ENCODE measurements around the gene HACD2. TPM values are rescaled to one million over a fixed set of nuclear protein-coding genes. Genes with fewer than 3 reads are reported as not detected.

Gene HACD2
- total RNA-seq, 2 donors from 2014 or later = 22.7 to 28.6 TPM

DNA sequence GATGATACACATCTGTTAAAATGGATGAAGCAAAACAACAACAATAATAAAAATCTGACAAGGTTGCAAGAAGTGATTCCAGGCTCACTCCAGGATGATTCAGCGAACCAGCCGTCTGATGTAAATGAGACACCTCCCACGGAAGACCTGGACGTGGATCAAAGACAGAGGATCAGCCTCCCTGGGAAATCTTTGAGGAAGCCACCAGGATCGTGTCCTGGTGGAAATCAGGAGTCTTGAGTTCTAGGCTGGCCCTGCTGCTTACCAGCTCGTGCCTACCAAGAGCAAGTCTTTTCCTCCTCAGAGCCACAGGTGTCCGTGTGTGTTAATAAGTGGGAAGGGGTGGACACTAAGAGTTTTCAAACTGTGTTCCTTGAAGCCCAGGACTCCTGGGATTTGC, 120.6 kb downstream of the HACD2 start:
- Histone ChIP-seq H3K27me3 (no peaks in the 10 kb centered on the region), H3K27ac (no peak overlapping the region), H3K4me3 (no peak overlapping the region), H3K4me1 (no peaks in the 10 kb centered on the region), H3K36me3 (no peaks in the 10 kb centered on the region), H3K9me3 (no peaks in the 10 kb centered on the region)
- TF ChIP-seq, protein P1, sequence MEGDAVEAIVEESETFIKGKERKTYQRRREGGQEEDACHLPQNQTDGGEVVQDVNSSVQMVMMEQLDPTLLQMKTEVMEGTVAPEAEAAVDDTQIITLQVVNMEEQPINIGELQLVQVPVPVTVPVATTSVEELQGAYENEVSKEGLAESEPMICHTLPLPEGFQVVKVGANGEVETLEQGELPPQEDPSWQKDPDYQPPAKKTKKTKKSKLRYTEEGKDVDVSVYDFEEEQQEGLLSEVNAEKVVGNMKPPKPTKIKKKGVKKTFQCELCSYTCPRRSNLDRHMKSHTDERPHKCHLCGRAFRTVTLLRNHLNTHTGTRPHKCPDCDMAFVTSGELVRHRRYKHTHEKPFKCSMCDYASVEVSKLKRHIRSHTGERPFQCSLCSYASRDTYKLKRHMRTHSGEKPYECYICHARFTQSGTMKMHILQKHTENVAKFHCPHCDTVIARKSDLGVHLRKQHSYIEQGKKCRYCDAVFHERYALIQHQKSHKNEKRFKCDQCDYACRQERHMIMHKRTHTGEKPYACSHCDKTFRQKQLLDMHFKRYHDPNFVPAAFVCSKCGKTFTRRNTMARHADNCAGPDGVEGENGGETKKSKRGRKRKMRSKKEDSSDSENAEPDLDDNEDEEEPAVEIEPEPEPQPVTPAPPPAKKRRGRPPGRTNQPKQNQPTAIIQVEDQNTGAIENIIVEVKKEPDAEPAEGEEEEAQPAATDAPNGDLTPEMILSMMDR (IDR thresholded peaks at IDR 0.05) = no peak
- DNase-seq (ENCODE audit: low spot score) = no peak

DNA sequence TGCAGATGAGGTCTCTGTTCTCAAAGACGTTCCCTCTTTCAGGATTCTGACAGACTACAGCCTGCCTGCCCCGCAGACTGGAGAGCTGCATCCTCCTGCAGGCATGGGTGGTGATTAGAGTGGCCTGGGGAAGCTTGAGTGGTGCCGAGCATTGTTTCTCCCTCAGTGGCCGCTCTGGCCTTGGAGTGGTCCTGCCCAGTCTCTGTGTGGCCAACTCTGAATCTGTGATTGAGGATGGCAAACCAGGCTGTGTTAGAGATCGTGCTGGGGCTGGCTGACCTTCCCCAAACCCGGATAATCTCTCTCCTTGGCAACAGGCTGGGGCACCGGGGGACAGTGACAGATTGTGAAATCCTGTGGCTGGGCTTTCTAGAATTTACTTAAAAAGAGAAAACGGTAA, 125.0 kb downstream of the HACD2 start:
- TF ChIP-seq, protein P1 (IDR thresholded peaks at IDR 0.05) = no peak
- no peak overlapping the region for H3K27ac ChIP-seq
- no peaks in the 10 kb centered on the region for H3K4me1 ChIP-seq
- H3K27me3 ChIP-seq = no peaks in the 10 kb centered on the region
- no peaks in the 10 kb centered on the region for H3K36me3 ChIP-seq
- no peak overlapping the region for H3K4me3 ChIP-seq
- no peak for DNase-seq (ENCODE audit: low spot score)
- H3K9me3 ChIP-seq = no peaks in the 10 kb centered on the region

DNA sequence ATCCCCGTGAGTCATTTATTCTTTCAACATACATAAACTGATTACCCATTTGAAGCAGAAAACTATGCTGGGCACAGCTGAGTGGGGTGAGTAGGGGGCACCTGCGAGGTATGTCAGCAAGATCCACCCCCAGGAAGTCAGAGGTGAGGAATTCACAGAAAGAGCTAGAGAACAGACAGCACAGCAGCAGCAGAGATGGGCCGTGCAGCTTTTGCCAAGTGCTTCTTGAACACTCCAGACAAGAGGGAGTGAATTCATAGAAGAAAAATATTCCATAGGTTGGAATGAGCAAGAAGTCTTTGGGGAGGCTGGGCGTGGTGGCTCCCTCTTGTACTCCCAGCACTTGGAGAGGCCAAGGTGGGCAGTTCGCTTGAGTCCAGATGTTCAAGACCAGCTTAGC, 126.6 kb downstream of the HACD2 start:
- Histone ChIP-seq H3K36me3 (no peaks in the 10 kb centered on the region), H3K4me3 (no peak overlapping the region), H3K4me1 (no peaks in the 10 kb centered on the region), H3K27ac (no peak overlapping the region), H3K27me3 (no peaks in the 10 kb centered on the region), H3K9me3 (no peaks in the 10 kb centered on the region)
- TF ChIP-seq, protein P1 (IDR thresholded peaks at IDR 0.05) = no peak
- DNase-seq (ENCODE audit: low spot score) = no peak

DNA sequence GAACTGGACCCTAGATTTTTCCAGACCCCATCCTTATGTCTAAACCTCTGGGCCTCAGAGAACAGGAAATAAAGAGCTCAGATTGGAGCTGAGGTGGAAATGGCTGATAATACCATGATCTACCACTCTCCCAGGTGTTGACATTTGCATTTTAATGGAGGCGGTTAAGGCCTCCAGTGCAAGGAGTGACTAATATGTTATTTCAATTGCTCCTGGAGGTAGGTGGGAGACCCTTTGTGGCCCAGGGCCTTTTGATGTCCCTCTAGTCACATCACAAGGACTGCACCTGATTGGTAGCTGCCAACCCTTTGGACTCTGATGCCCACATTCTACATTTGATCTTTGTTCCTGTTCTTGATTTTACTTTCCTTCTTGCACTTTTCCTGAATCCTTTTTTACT, 127.0 kb downstream of the HACD2 start:
- DNase-seq (ENCODE audit: low spot score) = no peak
- Histone ChIP-seq H3K36me3 (no peaks in the 10 kb centered on the region), H3K27ac (no peak overlapping the region), H3K27me3 (no peaks in the 10 kb centered on the region), H3K4me1 (no peaks in the 10 kb centered on the region), H3K9me3 (no peaks in the 10 kb centered on the region), H3K4me3 (no peak overlapping the region)
- TF ChIP-seq, protein P1 (IDR thresholded peaks at IDR 0.05) = no peak

DNA sequence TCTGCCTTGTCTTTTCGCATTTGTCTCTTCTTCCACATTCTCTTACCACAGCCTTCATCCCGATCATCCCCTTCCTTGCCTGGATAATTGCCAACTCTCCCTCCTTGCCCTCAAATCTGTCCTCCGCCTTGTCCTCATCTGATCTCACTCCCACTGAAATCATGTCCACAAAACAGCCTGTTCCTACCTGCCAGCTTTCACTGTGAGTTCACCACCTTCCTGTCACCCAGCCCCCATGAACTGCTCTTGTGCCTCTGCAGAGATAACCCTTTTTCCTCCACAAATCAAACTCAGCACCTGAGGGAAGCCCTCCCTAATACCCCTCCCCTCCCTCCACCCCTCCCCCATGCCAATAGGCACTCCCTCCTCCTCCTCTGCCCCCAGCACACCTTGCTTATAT, 131.2 kb downstream of the HACD2 start:
- no peak overlapping the region for H3K27ac ChIP-seq
- H3K4me3 ChIP-seq = no peak overlapping the region
- no peaks in the 10 kb centered on the region for H3K9me3 ChIP-seq
- peaks cover 0 to 19% of the 10 kb centered on the region in 2 donors for H3K4me1 ChIP-seq
- no peaks in the 10 kb centered on the region for H3K27me3 ChIP-seq
- no peaks in the 10 kb centered on the region for H3K36me3 ChIP-seq
- no peak for DNase-seq (ENCODE audit: low spot score)
- TF ChIP-seq, protein P1 (IDR thresholded peaks at IDR 0.05) = no peak

DNA sequence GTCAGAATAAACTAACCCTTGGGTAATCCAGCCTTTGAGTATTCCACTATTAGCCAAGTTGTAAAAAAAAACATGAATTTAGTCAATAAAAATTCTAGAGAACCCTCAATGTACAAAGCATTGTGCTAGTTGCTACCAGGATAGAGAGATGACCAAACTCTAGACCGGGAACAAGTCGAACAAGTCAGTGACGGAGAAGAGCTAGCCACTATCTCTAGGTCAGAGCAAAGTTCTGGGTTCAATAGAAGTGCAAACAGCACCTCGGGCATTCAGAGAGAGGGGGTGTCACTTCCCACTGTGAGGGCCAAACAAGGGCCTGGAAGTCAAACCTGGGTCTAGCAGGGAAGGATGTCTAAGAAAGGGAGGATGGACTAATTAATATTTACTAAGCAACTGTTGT, 133.7 kb downstream of the HACD2 start:
- no peaks in the 10 kb centered on the region for H3K9me3 ChIP-seq
- peaks cover 0 to 25% of the 10 kb centered on the region in 2 donors for H3K4me1 ChIP-seq
- TF ChIP-seq, protein P1 (IDR thresholded peaks at IDR 0.05) = no peak
- peak overlapping the region; percentile 93 to 97 for H3K27ac ChIP-seq
- no peaks in the 10 kb centered on the region for H3K27me3 ChIP-seq
- H3K36me3 ChIP-seq = no peaks in the 10 kb centered on the region
- H3K4me3 ChIP-seq = no peak overlapping the region
- no peak for DNase-seq (ENCODE audit: low spot score)
